Measurements from ENCODE around the gene RNF20.

Gene RNF20

GRCh38 chr9:101536351-101536750 is 2.7 kb downstream of the RNF20 start:
- Histone ChIP-seq H3K27ac (no peak overlapping the region), H4K20me1 (ENCODE audit: insufficient read depth) (no peaks in the 10 kb centered on the region), H3K36me3 (ENCODE audit: insufficient read depth) (no peaks in the 10 kb centered on the region), H3K4me2 (no peak overlapping the region), H3K4me1 (ENCODE audit: low read depth, poor library complexity, severe bottlenecking) (no peaks in the 10 kb centered on the region), H2AFZ (ENCODE audit: low read depth) (no peak overlapping the region), H3K79me2 (ENCODE audit: insufficient read depth, low read depth) (peaks cover 24% of the 10 kb centered on the region; the same call in 1 of the 2 replicates), H3K27me3 (ENCODE audit: insufficient read depth, low read depth) (no peaks in the 10 kb centered on the region), H3K9ac (no peak overlapping the region), H3K4me3 (IDR thresholded peaks at IDR 0.05; ENCODE audit: insufficient read depth, low read depth, low read length) (no peak overlapping the region)
- no peak for TF ChIP-seq CTCF (conservative IDR thresholded peaks at IDR 0.05; ENCODE audit: low read depth, low read length)

GRCh38 chr9:101536938-101537337 is 3.3 kb downstream of the RNF20 start:
- Histone ChIP-seq H3K27me3 (ENCODE audit: insufficient read depth, low read depth) (no peaks in the 10 kb centered on the region), H2AFZ (ENCODE audit: low read depth) (no peak overlapping the region), H3K4me2 (no peak overlapping the region), H3K4me1 (ENCODE audit: low read depth, poor library complexity, severe bottlenecking) (no peaks in the 10 kb centered on the region), H3K27ac (no peak overlapping the region), H4K20me1 (ENCODE audit: insufficient read depth) (no peaks in the 10 kb centered on the region), H3K79me2 (ENCODE audit: insufficient read depth, low read depth) (peaks cover 24% of the 10 kb centered on the region; the same call in 1 of the 2 replicates), H3K9ac (no peak overlapping the region), H3K36me3 (ENCODE audit: insufficient read depth) (no peaks in the 10 kb centered on the region), H3K4me3 (IDR thresholded peaks at IDR 0.05; ENCODE audit: insufficient read depth, low read depth, low read length) (no peak overlapping the region)
- no peak for TF ChIP-seq CTCF (conservative IDR thresholded peaks at IDR 0.05; ENCODE audit: low read depth, low read length)

- Histone ChIP-seq H3K4me3 (IDR thresholded peaks at IDR 0.05; ENCODE audit: insufficient read depth, low read depth, low read length) (no peak overlapping the region), H3K4me2 (no peak overlapping the region), H3K36me3 (ENCODE audit: insufficient read depth) (no peaks in the 10 kb centered on the region), H3K79me2 (ENCODE audit: insufficient read depth, low read depth) (peaks cover 12% of the 10 kb centered on the region; the same call in 1 of the 2 replicates), H3K27ac (no peak overlapping the region), H3K4me1 (ENCODE audit: low read depth, poor library complexity, severe bottlenecking) (no peaks in the 10 kb centered on the region), H3K27me3 (ENCODE audit: insufficient read depth, low read depth) (no peaks in the 10 kb centered on the region), H2AFZ (ENCODE audit: low read depth) (no peak overlapping the region), H4K20me1 (ENCODE audit: insufficient read depth) (no peaks in the 10 kb centered on the region), H3K9ac (no peak overlapping the region)
- no peak for TF ChIP-seq CTCF (conservative IDR thresholded peaks at IDR 0.05; ENCODE audit: low read depth, low read length)
Observed at GRCh38 chr9:101540069-101540468, 6.4 kb downstream of the RNF20 start.

GRCh38 chr9:101543098-101543735 is 9.6 kb downstream of the RNF20 start:
- Histone ChIP-seq H3K27ac (no peak overlapping the region), H3K4me3 (IDR thresholded peaks at IDR 0.05; ENCODE audit: insufficient read depth, low read depth, low read length) (no peak overlapping the region), H4K20me1 (ENCODE audit: insufficient read depth) (no peaks in the 10 kb centered on the region), H2AFZ (ENCODE audit: low read depth) (no peak overlapping the region), H3K79me2 (ENCODE audit: insufficient read depth, low read depth) (no peaks in the 10 kb centered on the region), H3K4me1 (ENCODE audit: low read depth, poor library complexity, severe bottlenecking) (no peaks in the 10 kb centered on the region), H3K27me3 (ENCODE audit: insufficient read depth, low read depth) (no peaks in the 10 kb centered on the region), H3K9ac (no peak overlapping the region), H3K36me3 (ENCODE audit: insufficient read depth) (no peaks in the 10 kb centered on the region; the same call in 1 of the 2 replicates), H3K4me2 (no peak overlapping the region)
- TF ChIP-seq CTCF (conservative IDR thresholded peaks at IDR 0.05; ENCODE audit: low read depth, low read length): no peak

Measured in KMS-11 (cell line).